ENCODE results near the gene WDR46. TPM values are rescaled to one million over a fixed set of nuclear protein-coding genes. Genes with fewer than 3 reads are reported as not detected.
"Not testable (repeated sequence)": the region's sequence is repeated elsewhere in the genome, so short reads cannot be mapped to it uniquely, and the experiment has no call there.

The WDR46 gene
- total and polyA plus RNA-seq, 11 donors = 12.2 to 41.0 (median 21.4) TPM

GRCh38 chr6:33289784-33290315 is 811 bp upstream of the WDR46 start:
- peak overlapping the region; percentile 60 to 90 (median 73) for H3K4me3 ChIP-seq
- TF ChIP-seq CTCF (IDR thresholded peaks at IDR 0.05) = no peak
- TF ChIP-seq POLR2A (IDR thresholded peaks at IDR 0.05) = no peak
- peak overlapping the region; percentile 49 to 89 (median 81) for H3K27ac ChIP-seq
- H3K36me3 ChIP-seq = peaks cover 0 to 77% (median 64%) of the 10 kb centered on the region in 9 donors
- no peaks in the 10 kb centered on the region for H3K9me3 ChIP-seq
- DNase-seq (no peak), ATAC-seq (peak in 1 of 4 donors; percentile 10)
- no peaks in the 10 kb centered on the region for H3K27me3 ChIP-seq
- WGBS, 4 donors = 2 to 5% (median 4%) methylated on average over 13 to 14 of the region's 14 CpGs
- intact Hi-C loops (cut with DNase I) = loop anchor here in 3 of 10 donors (1.0 to 2.0 kb wide), 2 partner anchors 9 to 17 kb away; partner anchors contain the start of gene RPS18 (in 1 of the 3)
- peaks cover 0 to 25% (median 18%) of the 10 kb centered on the region in 12 donors for H3K4me1 ChIP-seq

- H3K27me3 ChIP-seq = no peaks in the 10 kb centered on the region
- H3K36me3 ChIP-seq = peaks cover 0 to 77% (median 64%) of the 10 kb centered on the region in 9 donors
- H3K9me3 ChIP-seq = no peaks in the 10 kb centered on the region
- peak overlapping the region; percentile 60 to 90 (median 73) for H3K4me3 ChIP-seq
- H3K4me1 ChIP-seq = peaks cover 0 to 25% (median 18%) of the 10 kb centered on the region in 12 donors
- H3K27ac ChIP-seq = peak overlapping the region in 11 of 12 donors; percentile 48 to 89 (median 81)
- TF ChIP-seq POLR2A (IDR thresholded peaks at IDR 0.05) (no peak), CTCF (IDR thresholded peaks at IDR 0.05) (no peak)
- ATAC-seq = no peak
- WGBS, 4 donors = 13 to 19% (median 13%) methylated on average over 17 to 21 of the region's 21 CpGs
- intact Hi-C loops (cut with DNase I) = loop anchor here in 1 of 10 donors (2.0 kb wide), 1 partner anchor 16 kb away; the partner anchor contains the start of gene RPS18
- DNase-seq = no peak
Observed at GRCh38 chr6:33288141-33288920, 708 bp downstream of the WDR46 start.

- H3K4me1 ChIP-seq = peaks cover 0 to 25% (median 18%) of the 10 kb centered on the region in 12 donors
- H3K4me3 ChIP-seq = peak overlapping the region in 1 of 12 donors; percentile 77
- WGBS, 4 donors = 87 to 94% (median 90%) methylated on average over 21 to 22 of the region's 22 CpGs
- TF ChIP-seq POLR2A (IDR thresholded peaks at IDR 0.05) = no peak
- TF ChIP-seq CTCF (IDR thresholded peaks at IDR 0.05) = no peak
- H3K36me3 ChIP-seq = peaks cover 0 to 77% (median 64%) of the 10 kb centered on the region in 9 donors
- H3K27me3 ChIP-seq = no peaks in the 10 kb centered on the region
- DNase-seq (no peak), ATAC-seq (no peak)
- no peaks in the 10 kb centered on the region for H3K9me3 ChIP-seq
- intact Hi-C loops (cut with DNase I) = no loop called here
- H3K27ac ChIP-seq = no peak overlapping the region
Observed at GRCh38 chr6:33286946-33287914, 1.8 kb downstream of the WDR46 start.

GRCh38 chr6:33285214-33285613 is 3.8 kb downstream of the WDR46 start:
- Histone ChIP-seq H3K36me3 (peaks cover 0 to 78% (median 61%) of the 10 kb centered on the region in 9 donors), H3K4me1 (peaks cover 0 to 18% (median 14%) of the 10 kb centered on the region in 12 donors)
- H3K27me3 ChIP-seq; H3K9me3 ChIP-seq; ATAC-seq; intact Hi-C loops (cut with DNase I); DNase-seq; H3K27ac ChIP-seq; H3K4me3 ChIP-seq: not testable (repeated sequence)
- WGBS, 4 donors = 83 to 95% (median 88%) methylated on average over 4 of the region's 4 CpGs

Data from heart left ventricle (tissue), 16 donors.